ENCODE data around the gene DUOX1.

The DUOX1 gene

GRCh38 chr15:45200799-45201556 is 71.2 kb downstream of the DUOX1 start:
- peak; percentile 81 to 93 for DNase-seq (ENCODE audit: low read depth in 2 of 2)
- TF ChIP-seq CTCF (IDR thresholded peaks at IDR 0.05; ENCODE audit: low read depth, low read length), result no peak
- H3K4me3 ChIP-seq (replicated peaks in 1 of 2; ENCODE audit: low read depth in 2 of 2, low read length in 2 of 2), result peak overlapping the region; percentile 44 to 83

- TF ChIP-seq CTCF (IDR thresholded peaks at IDR 0.05; ENCODE audit: low read depth, low read length), result no peak
- DNase-seq (ENCODE audit: low read depth in 2 of 2), result no peak
- H3K4me3 ChIP-seq (replicated peaks in 1 of 2; ENCODE audit: low read depth in 2 of 2, low read length in 2 of 2), result no peak overlapping the region
These were observed 71.7 kb downstream of the DUOX1 start for GRCh38 chr15:45201557-45201859.

- no peak overlapping the region for H3K4me3 ChIP-seq (replicated peaks in 1 of 2; ENCODE audit: low read depth in 2 of 2, low read length in 2 of 2)
- no peak for TF ChIP-seq CTCF (IDR thresholded peaks at IDR 0.05; ENCODE audit: low read depth, low read length)
These were observed 72.1 kb downstream of the DUOX1 start for GRCh38 chr15:45201869-45202268.

GRCh38 chr15:45203182-45203581 is 73.4 kb downstream of the DUOX1 start:
- peak; percentile 7 to 49 for DNase-seq (ENCODE audit: low read depth in 2 of 2)
- TF ChIP-seq CTCF (IDR thresholded peaks at IDR 0.05; ENCODE audit: low read depth, low read length), result no peak
- H3K4me3 ChIP-seq (replicated peaks in 1 of 2; ENCODE audit: low read depth in 2 of 2, low read length in 2 of 2), result no peak overlapping the region

More at GRCh38 chr15:45201869-45202268, 72.1 kb downstream of the DUOX1 start:
- DNase-seq (ENCODE audit: low read depth in 2 of 2), result no peak

- H3K4me3 ChIP-seq (replicated peaks in 1 of 2; ENCODE audit: low read depth in 2 of 2, low read length in 2 of 2), result no peak overlapping the region
- peak; percentile 69 to 76 for DNase-seq (ENCODE audit: low read depth in 2 of 2)
- TF ChIP-seq CTCF (IDR thresholded peaks at IDR 0.05; ENCODE audit: low read depth, low read length), result peak; percentile 89
These were observed 75.4 kb downstream of the DUOX1 start for GRCh38 chr15:45205192-45205591.

- H3K4me3 ChIP-seq (replicated peaks in 1 of 2; ENCODE audit: low read depth in 2 of 2, low read length in 2 of 2), result no peak overlapping the region
- DNase-seq (ENCODE audit: low read depth in 2 of 2), result no peak
- no peak for TF ChIP-seq CTCF (IDR thresholded peaks at IDR 0.05; ENCODE audit: low read depth, low read length)
These were observed 82.7 kb downstream of the DUOX1 start for GRCh38 chr15:45212493-45212892.

Data from cardiac fibroblast (primary cell).